SIG-M5 (cell line): Measurements from ENCODE around the gene DLGAP1.

Experiments used
- DNase-seq: peaks from one replicate; lab custom pipeline; 2025; lab: John Stamatoyannopoulos, UW

The DLGAP1 gene

DNA sequence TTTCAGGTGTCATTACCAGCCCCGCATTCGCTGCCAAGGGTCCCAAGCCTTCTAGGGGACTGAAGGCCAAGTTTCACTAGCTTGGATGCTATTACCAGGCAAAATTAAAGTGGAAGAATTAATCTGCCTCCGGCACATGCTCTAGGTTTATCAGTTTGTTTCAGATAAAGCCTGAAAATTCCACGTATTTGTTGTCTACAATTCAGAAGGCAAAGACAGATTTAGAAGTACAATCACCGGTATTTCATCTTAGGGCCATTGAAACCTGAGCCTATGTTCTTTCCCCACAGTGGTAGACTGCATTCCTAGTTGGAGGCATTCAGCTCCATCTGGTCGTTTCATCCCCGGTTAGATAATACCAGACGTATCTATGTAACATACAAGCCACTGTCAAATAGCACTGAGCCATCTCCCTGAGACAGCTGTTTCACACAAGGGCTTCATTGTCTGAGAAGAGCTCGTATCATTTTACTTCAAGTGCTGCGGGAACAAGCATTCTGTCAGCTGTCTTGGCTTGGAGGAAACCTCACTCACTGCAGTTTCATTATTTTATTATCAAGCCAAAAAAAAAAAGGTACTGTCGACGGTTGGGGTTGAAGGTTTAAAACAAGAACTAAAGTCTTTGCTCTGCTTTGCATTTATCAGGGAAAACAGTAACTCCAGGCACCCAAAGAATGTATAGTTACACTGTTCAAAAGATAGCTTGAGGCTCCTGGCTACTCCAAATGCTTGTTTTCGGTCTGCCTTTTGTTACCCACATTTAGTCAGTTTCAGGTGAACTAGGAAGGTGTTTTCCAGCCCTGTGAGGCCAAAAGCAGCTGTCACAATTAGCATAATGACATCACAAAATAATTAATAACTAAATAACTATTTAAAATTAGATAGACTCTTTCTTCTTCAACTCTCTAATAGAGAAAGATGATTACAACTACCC is 928.4 kb downstream of the DLGAP1 start:
- no peak for DNase-seq

DNA sequence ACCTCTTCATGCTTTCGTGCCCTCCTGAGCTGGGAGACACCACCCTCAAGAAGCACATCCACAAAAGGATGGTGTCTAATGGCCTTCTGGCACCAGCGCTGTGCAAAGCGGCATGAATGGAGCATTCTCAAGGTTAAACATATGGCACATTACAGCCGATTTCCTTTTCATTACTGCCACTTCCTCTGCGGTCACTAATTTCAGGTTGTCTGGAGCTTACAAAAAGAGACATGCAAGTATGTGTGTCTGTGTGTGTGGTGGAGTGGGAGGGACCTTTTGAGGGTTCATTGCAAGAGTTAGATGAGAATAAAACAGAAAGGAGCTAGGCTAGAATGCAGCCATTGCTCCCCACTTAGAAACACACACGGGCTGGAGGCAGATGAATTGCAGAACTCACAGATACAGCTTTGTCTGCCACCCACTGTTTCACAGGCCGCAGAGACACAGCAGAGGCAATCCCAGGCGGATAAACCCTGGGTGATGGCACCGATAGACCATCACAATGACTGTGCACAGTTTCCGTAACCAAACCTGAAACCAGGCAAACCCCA is 929.2 kb downstream of the DLGAP1 start:
- DNase-seq, result no peak

GRCh38 chr18:3524706-3525105 is 930.4 kb downstream of the DLGAP1 start:
- no peak for DNase-seq

DNA sequence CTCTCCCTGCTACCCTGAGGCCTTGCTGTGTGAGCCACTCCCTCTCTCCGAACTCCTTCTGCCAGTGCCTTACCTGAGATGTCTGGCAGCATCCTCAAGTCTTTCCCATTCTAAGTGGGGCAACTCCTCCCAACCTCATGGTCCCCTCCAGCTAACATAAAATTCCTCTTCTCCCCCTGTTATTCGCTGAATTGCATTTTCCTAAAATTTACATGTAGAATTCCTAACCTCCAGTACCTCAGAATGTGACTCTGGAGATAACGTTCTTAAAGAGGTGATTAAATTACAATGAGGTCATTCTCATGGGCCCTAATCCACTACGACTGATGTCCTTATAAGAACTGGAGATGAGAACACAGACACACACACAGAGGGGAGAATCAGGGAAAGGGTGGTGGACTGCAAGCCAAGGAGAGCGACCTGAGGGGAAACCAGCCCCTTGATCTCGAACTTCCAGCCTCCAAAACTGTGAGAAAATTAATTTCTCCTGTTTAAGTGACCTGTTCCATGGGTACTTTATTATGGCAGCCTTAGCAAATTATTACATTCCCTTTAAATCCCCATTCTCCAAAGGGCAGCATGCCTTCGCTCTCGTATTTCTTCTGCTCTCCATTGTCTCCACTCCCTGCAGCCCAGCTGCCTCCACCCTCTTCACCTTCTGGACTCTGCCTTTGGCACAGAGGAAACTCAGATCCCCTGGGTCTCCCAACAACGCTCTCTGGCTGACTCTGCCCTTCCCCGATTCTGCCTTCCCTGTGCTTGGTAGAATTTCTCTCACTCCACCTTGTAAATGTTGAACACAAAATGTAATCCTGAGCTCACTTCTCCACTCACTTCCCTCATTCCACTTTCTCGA is 934.6 kb downstream of the DLGAP1 start:
- DNase-seq, result no peak

DNA sequence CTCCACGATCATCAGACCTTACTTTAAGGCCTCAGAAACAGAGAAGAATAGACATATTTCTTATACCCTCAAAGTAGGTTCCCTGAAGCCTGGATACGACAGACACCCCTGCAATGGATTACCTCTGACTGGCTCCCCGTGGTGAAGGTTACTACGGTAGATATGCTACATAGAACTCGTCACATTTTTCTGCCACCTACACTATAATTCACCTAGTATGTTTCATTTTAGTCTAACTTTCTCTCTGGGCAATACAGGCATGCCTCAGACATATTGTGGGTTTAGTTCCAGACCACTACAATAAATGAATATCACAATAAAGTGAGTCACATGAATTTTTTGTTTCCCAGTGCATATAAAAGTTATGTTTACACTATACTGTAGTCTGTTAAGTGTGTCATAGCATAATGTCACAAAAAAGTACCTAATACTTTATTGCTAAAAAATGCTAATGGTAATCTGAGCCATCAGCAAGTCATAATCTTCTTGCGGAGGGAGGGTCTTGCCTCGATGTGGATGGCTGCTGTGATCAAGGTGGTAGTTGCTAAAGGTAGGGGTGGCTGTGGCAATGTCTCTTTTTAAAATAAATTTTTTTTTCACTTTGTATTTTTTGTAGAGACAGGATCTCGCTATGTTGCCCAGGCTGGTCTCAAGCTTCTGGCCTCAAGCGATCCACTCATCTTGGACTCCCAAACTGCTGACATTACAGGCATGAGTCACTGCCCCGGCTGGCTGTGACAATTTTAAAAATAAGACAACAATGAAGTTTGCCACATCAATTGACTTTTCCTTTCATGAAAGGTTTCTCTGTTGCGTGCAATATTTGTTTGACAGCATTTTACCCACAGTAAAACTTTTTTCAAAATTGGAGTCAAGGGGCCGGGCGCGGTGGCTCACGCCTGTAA is 940.5 kb downstream of the DLGAP1 start:
- no peak for DNase-seq

GRCh38 chr18:3513481-3513880 is 941.6 kb downstream of the DLGAP1 start:
- DNase-seq, result no peak

GRCh38 chr18:3511980-3512379 is 943.1 kb downstream of the DLGAP1 start:
- DNase-seq, result no peak

GRCh38 chr18:3510896-3511295 is 944.2 kb downstream of the DLGAP1 start:
- DNase-seq, result no peak

GRCh38 chr18:3510024-3510423 is 945.1 kb downstream of the DLGAP1 start:
- no peak for DNase-seq

DNA sequence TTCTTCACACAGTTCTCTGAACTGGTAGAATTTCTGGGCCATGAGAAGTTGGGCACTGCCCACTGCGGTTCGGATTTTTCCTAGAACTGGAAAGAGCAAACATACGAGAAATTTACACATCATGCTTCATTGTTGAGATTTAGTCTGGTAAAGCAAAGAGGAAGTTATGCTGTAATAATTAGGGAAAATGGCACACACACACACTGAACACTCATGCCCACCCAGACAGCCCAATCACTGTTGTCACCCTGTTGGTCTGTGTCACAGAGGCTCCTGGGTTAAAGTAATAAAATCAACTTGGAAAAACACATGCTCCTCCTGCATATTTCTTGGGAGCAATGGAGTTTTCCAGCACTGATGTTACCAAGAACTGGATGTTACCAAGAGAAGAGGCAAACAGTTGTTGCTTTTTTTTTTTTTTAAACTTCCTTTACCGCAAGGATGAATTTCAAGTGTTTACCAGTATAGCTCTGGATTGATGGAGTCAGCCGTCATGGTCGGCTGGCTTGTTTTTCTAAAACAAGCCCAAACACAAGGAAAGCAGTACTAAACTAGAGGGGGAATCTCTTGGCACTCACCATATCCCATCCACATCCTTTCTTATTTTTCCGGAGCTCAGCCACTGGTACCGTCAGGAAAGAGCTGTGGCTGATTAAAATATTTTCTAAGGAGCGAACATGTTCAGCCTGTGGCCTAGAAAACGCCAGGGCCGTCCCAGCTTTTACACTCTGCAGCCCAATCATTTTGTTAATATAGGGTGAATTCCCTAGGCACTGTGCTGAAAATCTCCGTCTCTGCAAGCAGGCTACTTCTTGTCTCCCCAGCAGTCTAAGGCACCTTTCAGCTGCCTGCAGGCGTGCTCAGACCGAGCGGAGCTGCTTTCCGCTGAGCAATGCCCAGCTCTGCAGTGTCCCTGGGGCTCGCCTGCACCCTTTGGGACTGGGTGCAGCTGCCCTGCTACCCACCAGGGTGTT is 946.2 kb downstream of the DLGAP1 start:
- DNase-seq, result no peak

- DNase-seq, result no peak
Measured at GRCh38 chr18:3504637-3505036, 950.5 kb downstream of the DLGAP1 start.

- DNase-seq, result no peak
Measured at GRCh38 chr18:3502650-3503049, 952.5 kb downstream of the DLGAP1 start.

DNA sequence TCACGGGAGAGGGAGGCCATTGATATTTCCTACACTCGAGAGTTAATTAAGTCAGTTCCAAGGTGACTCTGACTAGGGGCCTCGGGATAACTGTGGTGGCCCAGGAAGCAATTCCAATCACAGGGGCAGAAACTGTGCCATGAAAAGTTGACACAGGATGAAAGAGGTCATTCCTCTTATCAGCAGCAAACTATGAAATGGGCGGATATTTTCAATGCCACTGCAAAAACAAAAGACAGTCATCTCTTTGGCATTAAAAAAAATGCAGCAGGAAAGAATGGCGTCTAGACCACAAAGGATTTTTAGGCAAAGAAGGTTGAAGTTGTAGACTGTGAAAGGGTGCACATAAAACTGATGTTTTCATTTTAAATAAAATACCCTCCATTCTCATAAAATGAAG is 955.1 kb downstream of the DLGAP1 start:
- no peak for DNase-seq

DNA sequence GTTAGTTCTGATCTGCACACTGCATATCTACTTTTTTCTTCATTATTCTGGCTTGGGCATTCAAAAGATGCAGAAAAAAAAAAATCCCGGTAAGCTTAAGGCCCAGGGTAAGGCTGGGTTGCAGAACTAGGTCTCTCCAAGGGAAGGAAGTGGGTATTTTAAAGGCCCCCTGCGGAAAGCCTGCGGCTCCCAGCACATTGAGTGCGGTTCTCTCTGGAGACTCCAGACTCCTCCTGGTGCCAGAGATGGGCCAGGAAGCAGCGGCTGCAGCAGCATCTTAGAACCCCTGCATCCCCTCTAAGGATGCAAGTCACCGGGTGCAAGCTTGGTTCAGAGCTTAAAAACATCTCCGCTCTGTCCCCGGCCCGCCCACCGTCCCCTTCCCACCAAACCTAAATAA is 955.6 kb downstream of the DLGAP1 start:
- no peak for DNase-seq

GRCh38 chr18:3498698-3499471 is 956.2 kb downstream of the DLGAP1 start:
- no peak for DNase-seq

- DNase-seq, result no peak
Measured at GRCh38 chr18:3495691-3496430, 959.2 kb downstream of the DLGAP1 start.

GRCh38 chr18:3494569-3494968 is 960.5 kb downstream of the DLGAP1 start:
- no peak for DNase-seq

- DNase-seq, result no peak
Measured at GRCh38 chr18:3494245-3494526, 960.9 kb downstream of the DLGAP1 start.
